Measurements from ENCODE around the gene RIPK1. TPM values are rescaled to one million over a fixed set of nuclear protein-coding genes. Genes with fewer than 3 reads are reported as not detected.

Gene RIPK1
- total RNA-seq, 1 donor from 2014 or later, result 26.3 TPM

GRCh38 chr6:3114377-3114776, 46.1 kb downstream of the RIPK1 start:
- intact Hi-C loops (cut with DNase I), result no loop called here
- Histone ChIP-seq H3K9me3 (no peaks in the 10 kb centered on the region), H3K36me3 (peaks cover 59% of the 10 kb centered on the region), H3K4me3 (no peak overlapping the region), H3K27ac (no peak overlapping the region), H3K4me1 (peaks cover 10% of the 10 kb centered on the region), H3K27me3 (ENCODE audit: low read depth) (no peaks in the 10 kb centered on the region)
- ATAC-seq (no peak), DNase-seq (no peak)
- TF ChIP-seq, protein P1, sequence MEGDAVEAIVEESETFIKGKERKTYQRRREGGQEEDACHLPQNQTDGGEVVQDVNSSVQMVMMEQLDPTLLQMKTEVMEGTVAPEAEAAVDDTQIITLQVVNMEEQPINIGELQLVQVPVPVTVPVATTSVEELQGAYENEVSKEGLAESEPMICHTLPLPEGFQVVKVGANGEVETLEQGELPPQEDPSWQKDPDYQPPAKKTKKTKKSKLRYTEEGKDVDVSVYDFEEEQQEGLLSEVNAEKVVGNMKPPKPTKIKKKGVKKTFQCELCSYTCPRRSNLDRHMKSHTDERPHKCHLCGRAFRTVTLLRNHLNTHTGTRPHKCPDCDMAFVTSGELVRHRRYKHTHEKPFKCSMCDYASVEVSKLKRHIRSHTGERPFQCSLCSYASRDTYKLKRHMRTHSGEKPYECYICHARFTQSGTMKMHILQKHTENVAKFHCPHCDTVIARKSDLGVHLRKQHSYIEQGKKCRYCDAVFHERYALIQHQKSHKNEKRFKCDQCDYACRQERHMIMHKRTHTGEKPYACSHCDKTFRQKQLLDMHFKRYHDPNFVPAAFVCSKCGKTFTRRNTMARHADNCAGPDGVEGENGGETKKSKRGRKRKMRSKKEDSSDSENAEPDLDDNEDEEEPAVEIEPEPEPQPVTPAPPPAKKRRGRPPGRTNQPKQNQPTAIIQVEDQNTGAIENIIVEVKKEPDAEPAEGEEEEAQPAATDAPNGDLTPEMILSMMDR (IDR thresholded peaks at IDR 0.05), result no peak

- peaks cover 25% of the 10 kb centered on the region for H3K36me3 ChIP-seq
- H3K27me3 ChIP-seq (ENCODE audit: low read depth), result no peaks in the 10 kb centered on the region
- H3K9me3 ChIP-seq, result no peaks in the 10 kb centered on the region
- peak overlapping the region; percentile 93 for H3K27ac ChIP-seq
- no peak for ATAC-seq
- DNase-seq, result no peak
- intact Hi-C loops (cut with DNase I), result no loop called here
- TF ChIP-seq, protein P1 (IDR thresholded peaks at IDR 0.05), result no peak
- H3K4me3 ChIP-seq, result peak overlapping the region; percentile 83
- peaks cover 14% of the 10 kb centered on the region for H3K4me1 ChIP-seq
Measured at GRCh38 chr6:3117912-3118352, 49.6 kb downstream of the RIPK1 start.

DNA sequence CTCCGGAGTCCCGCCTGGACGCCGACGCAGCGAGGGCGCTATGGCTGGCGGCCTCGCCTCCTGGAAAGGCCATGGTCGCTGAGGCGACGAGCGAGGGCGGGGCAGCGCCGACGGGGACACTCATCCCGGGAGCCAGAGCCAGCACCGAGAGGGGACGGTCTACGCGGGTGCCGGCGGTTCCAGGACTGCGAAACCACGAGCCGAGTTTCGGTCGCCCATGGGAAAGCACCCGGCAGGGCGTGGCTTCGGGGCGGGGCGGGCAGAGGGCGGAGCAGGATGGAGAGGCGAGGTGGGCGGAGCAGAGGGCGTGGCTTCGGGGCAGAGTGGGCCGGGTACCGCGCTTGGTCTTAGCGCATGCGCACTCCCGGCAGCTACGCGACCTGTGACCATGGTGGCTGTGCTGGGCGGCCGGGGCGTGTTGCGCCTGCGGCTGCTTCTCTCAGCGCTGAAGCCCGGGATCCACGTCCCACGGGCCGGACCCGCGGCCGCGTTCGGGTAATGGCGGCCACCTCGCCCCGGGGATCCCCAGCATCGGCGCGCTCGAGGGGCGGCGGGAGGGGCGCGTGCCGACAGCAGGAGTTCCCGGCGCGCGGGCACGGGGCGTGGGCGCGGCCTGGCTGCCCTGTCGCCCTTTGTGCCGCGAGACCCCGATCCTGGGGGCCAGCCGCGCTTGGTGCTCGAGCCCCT, 50.2 kb downstream of the RIPK1 start, which contains the start of gene BPHL:
TSS of gene BPHL (plus strand) at position 359 of the 687 bp plus-strand sequence. CDS start at position 389, 30 bp downstream.
- Histone ChIP-seq H3K36me3 (peaks cover 19% of the 10 kb centered on the region), H3K27ac (peak within 1 kb of the TSS; percentile 93), H3K27me3 (ENCODE audit: low read depth) (no peaks in the 10 kb centered on the region), H3K4me1 (peaks cover 14% of the 10 kb centered on the region), H3K9me3 (no peaks in the 10 kb centered on the region), H3K4me3 (peak within 1 kb of the TSS; percentile 83)
- peak; percentile 98 for DNase-seq
- peak; percentile 99 for ATAC-seq
- intact Hi-C loops (cut with DNase I), result no loop called here
- TF ChIP-seq, protein P1 (IDR thresholded peaks at IDR 0.05), result no peak

DNA sequence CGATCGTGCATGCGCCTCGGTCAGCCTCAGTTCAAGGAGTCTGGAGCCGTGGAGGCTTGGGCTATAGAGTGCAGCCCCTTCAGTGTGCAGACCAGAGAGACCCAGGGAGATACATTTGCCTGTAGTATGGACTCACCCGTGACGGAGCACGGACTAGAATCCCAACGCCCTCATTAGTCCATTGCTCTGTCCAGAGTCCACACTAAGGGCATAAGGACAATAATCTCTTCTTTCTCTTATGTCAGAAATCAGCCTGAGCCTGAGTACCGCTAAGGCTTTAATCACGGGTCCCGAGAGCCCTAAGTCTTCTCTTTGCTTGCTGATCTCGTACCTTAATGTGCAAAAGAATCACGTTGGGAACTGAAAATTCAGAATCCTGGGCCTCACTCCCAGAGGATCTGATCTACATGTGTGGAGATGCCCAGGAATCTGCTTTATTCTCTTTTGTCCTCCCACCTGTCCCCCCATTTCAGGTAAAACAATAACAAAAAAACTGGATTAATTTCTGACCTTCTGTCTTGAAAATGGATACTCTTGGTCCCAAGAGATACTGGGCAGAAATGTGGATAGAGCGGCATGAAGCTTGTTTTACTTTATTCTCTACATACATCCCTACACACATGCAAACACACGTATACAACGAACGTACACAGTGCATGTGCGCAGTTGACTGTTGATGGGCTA, 50.9 kb downstream of the RIPK1 start:
- Histone ChIP-seq H3K36me3 (peaks cover 12% of the 10 kb centered on the region), H3K27me3 (ENCODE audit: low read depth) (no peaks in the 10 kb centered on the region), H3K4me3 (peak overlapping the region; percentile 83), H3K9me3 (no peaks in the 10 kb centered on the region), H3K27ac (peak overlapping the region; percentile 93), H3K4me1 (peaks cover 14% of the 10 kb centered on the region)
- intact Hi-C loops (cut with DNase I), result no loop called here
- DNase-seq, result no peak
- peak; percentile 51 to 53 for ATAC-seq
- TF ChIP-seq, protein P1 (IDR thresholded peaks at IDR 0.05), result no peak

DNA sequence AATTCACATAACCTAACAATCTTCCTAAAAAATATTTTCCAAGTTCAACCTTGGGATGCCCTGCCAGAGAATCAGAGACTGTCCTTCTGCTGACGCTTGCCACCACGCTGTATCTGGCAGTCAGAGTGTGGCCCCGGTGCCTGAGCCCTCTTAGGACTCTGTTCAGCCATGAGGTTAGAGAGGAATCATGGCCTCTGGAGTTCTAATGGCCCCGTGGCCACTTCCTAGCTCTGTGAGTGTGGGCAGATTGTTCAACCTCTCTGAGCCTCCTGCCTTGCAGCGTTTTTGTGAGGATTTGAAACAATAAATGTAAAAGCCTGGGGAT, 52.4 kb downstream of the RIPK1 start:
- TF ChIP-seq, protein P1 (IDR thresholded peaks at IDR 0.05), result no peak
- Histone ChIP-seq H3K4me3 (no peak overlapping the region), H3K27ac (no peak overlapping the region), H3K9me3 (no peaks in the 10 kb centered on the region), H3K27me3 (ENCODE audit: low read depth) (no peaks in the 10 kb centered on the region), H3K36me3 (no peaks in the 10 kb centered on the region), H3K4me1 (peaks cover 14% of the 10 kb centered on the region)
- ATAC-seq, result no peak
- intact Hi-C loops (cut with DNase I), result loop anchor here (10.0 kb wide), 1 partner anchor 134 kb away; the partner anchor contains the start of gene PSMG4
- no peak for DNase-seq
